ENCODE results near the gene LAYN. TPM values are rescaled to one million over a fixed set of nuclear protein-coding genes. Genes with fewer than 3 reads are reported as not detected.

The LAYN gene
- total and polyA plus RNA-seq, 2 donors, result 11.5 to 30.9 TPM

GRCh38 chr11:111514216-111515031, 26.1 kb upstream of the LAYN start, which contains the start of gene HOATZ:
TSS of gene HOATZ (plus strand) at chr11:111514778. CDS start at chr11:111514785, 7 bp downstream.
- 19% methylated on average over 39 of the region's 39 CpGs for WGBS
- Histone ChIP-seq H3K9me3 (ENCODE audit: control insufficient read depth in 2 of 2, insufficient read depth in 1 of 2, low read length in 1 of 2) (no peaks in the 10 kb centered on the region), H3K4me1 (ENCODE audit: control insufficient read depth in 2 of 2, insufficient read depth in 2 of 2, low read length in 2 of 2) (peaks cover 6 to 11% of the 10 kb centered on the region in 2 donors), H3K27ac (ENCODE audit: low read depth in 1 of 2, low read length in 1 of 2) (no peak within 1 kb of the TSS), H3K4me3 (ENCODE audit: low read length in 2 of 2) (peak within 1 kb of the TSS in 1 of 2 donors; percentile 33), H3K36me3 (ENCODE audit: control insufficient read depth in 2 of 2, insufficient read depth in 2 of 2, low read length in 1 of 2) (no peaks in the 10 kb centered on the region), H3K27me3 (ENCODE audit: control insufficient read depth in 2 of 2, insufficient read depth in 1 of 2, low read length in 1 of 2) (peaks cover 32 to 43% of the 10 kb centered on the region in 2 donors)
- peak in 7 of 9 donors; percentile 34 to 76 (median 53) for DNase-seq (ENCODE audit: low read depth in 6 of 9, low spot score in 9 of 9)

GRCh38 chr11:111515591-111515990, 24.9 kb upstream of the LAYN start:
- no peak for DNase-seq (ENCODE audit: low read depth in 6 of 9, low spot score in 9 of 9)
- peaks cover 6 to 11% of the 10 kb centered on the region in 2 donors for H3K4me1 ChIP-seq (ENCODE audit: control insufficient read depth in 2 of 2, insufficient read depth in 2 of 2, low read length in 2 of 2)
- no peaks in the 10 kb centered on the region for H3K9me3 ChIP-seq (ENCODE audit: control insufficient read depth in 2 of 2, insufficient read depth in 1 of 2, low read length in 1 of 2)
- no peaks in the 10 kb centered on the region for H3K36me3 ChIP-seq (ENCODE audit: control insufficient read depth in 2 of 2, insufficient read depth in 2 of 2, low read length in 1 of 2)
- 93% methylated on average over 2 of the region's 2 CpGs for WGBS
- H3K27ac ChIP-seq (ENCODE audit: low read depth in 1 of 2, low read length in 1 of 2), result no peak overlapping the region
- H3K4me3 ChIP-seq (ENCODE audit: low read length in 2 of 2), result no peak overlapping the region
- peaks cover 32 to 38% of the 10 kb centered on the region in 2 donors for H3K27me3 ChIP-seq (ENCODE audit: control insufficient read depth in 2 of 2, insufficient read depth in 1 of 2, low read length in 1 of 2)

- H3K27ac ChIP-seq (ENCODE audit: low read depth in 1 of 2, low read length in 1 of 2), result no peak overlapping the region
- no peak for DNase-seq (ENCODE audit: low read depth in 6 of 9, low spot score in 9 of 9)
- H3K9me3 ChIP-seq (ENCODE audit: control insufficient read depth in 2 of 2, insufficient read depth in 1 of 2, low read length in 1 of 2), result no peaks in the 10 kb centered on the region
- peaks cover 13 to 15% of the 10 kb centered on the region in 2 donors for H3K27me3 ChIP-seq (ENCODE audit: control insufficient read depth in 2 of 2, insufficient read depth in 1 of 2, low read length in 1 of 2)
- H3K36me3 ChIP-seq (ENCODE audit: control insufficient read depth in 2 of 2, insufficient read depth in 2 of 2, low read length in 1 of 2), result no peaks in the 10 kb centered on the region
- WGBS, result 98% methylated on average over 1 of the region's 1 CpG
- peaks cover 3 to 8% of the 10 kb centered on the region in 2 donors for H3K4me1 ChIP-seq (ENCODE audit: control insufficient read depth in 2 of 2, insufficient read depth in 2 of 2, low read length in 2 of 2)
- H3K4me3 ChIP-seq (ENCODE audit: low read length in 2 of 2), result no peak overlapping the region
Observed at GRCh38 chr11:111518668-111519067, 21.9 kb upstream of the LAYN start.

DNA sequence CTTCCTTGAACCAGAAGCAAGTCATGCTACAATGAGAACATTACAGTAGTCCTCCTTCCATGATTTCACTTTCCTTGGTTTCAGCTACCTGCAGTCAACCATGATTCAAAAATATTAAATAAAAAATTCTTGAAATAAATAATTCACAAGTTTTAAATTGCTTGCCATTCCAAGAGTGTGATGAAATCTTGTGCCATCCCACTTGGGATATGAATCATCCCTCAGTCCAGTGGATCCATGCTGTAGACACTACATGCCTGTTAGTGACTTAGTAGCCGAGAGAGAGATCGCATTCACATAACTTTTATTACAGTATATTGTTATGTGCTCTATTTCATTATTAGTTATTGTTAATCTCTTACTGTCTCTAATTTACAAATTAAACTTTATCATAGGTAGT, 20.0 kb upstream of the LAYN start:
- 97% methylated on average over 2 of the region's 2 CpGs for WGBS
- no peaks in the 10 kb centered on the region for H3K4me1 ChIP-seq (ENCODE audit: control insufficient read depth in 2 of 2, insufficient read depth in 2 of 2, low read length in 2 of 2)
- H3K36me3 ChIP-seq (ENCODE audit: control insufficient read depth in 2 of 2, insufficient read depth in 2 of 2, low read length in 1 of 2), result no peaks in the 10 kb centered on the region
- H3K27ac ChIP-seq (ENCODE audit: low read depth in 1 of 2, low read length in 1 of 2), result no peak overlapping the region
- DNase-seq (ENCODE audit: low read depth in 6 of 9, low spot score in 9 of 9), result no peak
- H3K4me3 ChIP-seq (ENCODE audit: low read length in 2 of 2), result no peak overlapping the region
- H3K9me3 ChIP-seq (ENCODE audit: control insufficient read depth in 2 of 2, insufficient read depth in 1 of 2, low read length in 1 of 2), result no peaks in the 10 kb centered on the region
- H3K27me3 ChIP-seq (ENCODE audit: control insufficient read depth in 2 of 2, insufficient read depth in 1 of 2, low read length in 1 of 2), result no peaks in the 10 kb centered on the region

DNA sequence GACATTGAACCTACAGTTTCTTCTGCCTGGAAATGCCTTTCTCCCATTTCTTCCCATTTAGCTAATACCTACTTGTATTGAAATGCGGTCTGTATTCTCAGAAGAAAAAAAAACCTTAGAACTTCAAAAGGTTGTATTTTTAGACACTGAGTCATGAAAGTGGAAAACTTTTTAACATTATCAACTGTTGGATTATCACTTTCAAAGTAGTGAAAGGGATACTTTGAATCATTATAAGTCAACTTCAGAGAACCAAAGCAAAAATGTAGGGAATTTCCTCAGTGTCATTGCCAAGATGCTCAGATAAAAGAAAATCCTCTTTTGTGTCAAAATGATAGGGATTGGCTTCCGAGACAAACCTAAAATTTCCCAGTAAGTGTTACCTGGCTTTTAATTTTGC, 19.4 kb upstream of the LAYN start:
- Histone ChIP-seq H3K4me3 (ENCODE audit: low read length in 2 of 2) (no peak overlapping the region), H3K27ac (ENCODE audit: low read depth in 1 of 2, low read length in 1 of 2) (no peak overlapping the region), H3K36me3 (ENCODE audit: control insufficient read depth in 2 of 2, insufficient read depth in 2 of 2, low read length in 1 of 2) (no peaks in the 10 kb centered on the region), H3K4me1 (ENCODE audit: control insufficient read depth in 2 of 2, insufficient read depth in 2 of 2, low read length in 2 of 2) (no peaks in the 10 kb centered on the region), H3K9me3 (ENCODE audit: control insufficient read depth in 2 of 2, insufficient read depth in 1 of 2, low read length in 1 of 2) (no peaks in the 10 kb centered on the region), H3K27me3 (ENCODE audit: control insufficient read depth in 2 of 2, insufficient read depth in 1 of 2, low read length in 1 of 2) (no peaks in the 10 kb centered on the region)
- 94% methylated on average over 2 of the region's 2 CpGs for WGBS
- DNase-seq (ENCODE audit: low read depth in 6 of 9, low spot score in 9 of 9), result no peak

DNA sequence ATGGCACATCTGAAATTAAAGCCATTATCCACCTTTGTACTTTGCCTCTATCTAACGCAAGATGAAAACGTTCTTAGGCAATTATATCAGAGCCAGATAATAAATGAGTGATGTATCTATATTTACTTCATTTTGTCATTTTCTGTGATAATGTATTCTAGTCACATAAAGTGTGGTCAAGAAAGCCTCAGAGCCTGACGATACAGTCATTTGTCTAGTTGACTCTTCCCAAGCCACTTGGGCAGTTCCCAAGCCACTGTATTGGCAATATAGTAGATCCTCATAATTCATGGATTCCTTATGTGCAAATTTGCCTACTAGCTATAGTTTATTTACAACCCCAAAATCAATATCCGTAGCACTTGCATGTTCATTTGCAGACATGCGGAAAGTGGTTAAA, 18.1 kb upstream of the LAYN start:
- DNase-seq (ENCODE audit: low read depth in 6 of 9, low spot score in 9 of 9), result no peak
- H3K27ac ChIP-seq (ENCODE audit: low read depth in 1 of 2, low read length in 1 of 2), result no peak overlapping the region
- no peaks in the 10 kb centered on the region for H3K27me3 ChIP-seq (ENCODE audit: control insufficient read depth in 2 of 2, insufficient read depth in 1 of 2, low read length in 1 of 2)
- 98% methylated on average over 5 of the region's 5 CpGs for WGBS
- no peaks in the 10 kb centered on the region for H3K9me3 ChIP-seq (ENCODE audit: control insufficient read depth in 2 of 2, insufficient read depth in 1 of 2, low read length in 1 of 2)
- H3K36me3 ChIP-seq (ENCODE audit: control insufficient read depth in 2 of 2, insufficient read depth in 2 of 2, low read length in 1 of 2), result no peaks in the 10 kb centered on the region
- H3K4me3 ChIP-seq (ENCODE audit: low read length in 2 of 2), result no peak overlapping the region
- H3K4me1 ChIP-seq (ENCODE audit: control insufficient read depth in 2 of 2, insufficient read depth in 2 of 2, low read length in 2 of 2), result no peaks in the 10 kb centered on the region

- no peaks in the 10 kb centered on the region for H3K9me3 ChIP-seq (ENCODE audit: control insufficient read depth in 2 of 2, insufficient read depth in 1 of 2, low read length in 1 of 2)
- H3K27me3 ChIP-seq (ENCODE audit: control insufficient read depth in 2 of 2, insufficient read depth in 1 of 2, low read length in 1 of 2), result no peaks in the 10 kb centered on the region
- DNase-seq (ENCODE audit: low read depth in 6 of 9, low spot score in 9 of 9), result no peak
- peaks cover 0 to 4% of the 10 kb centered on the region in 2 donors for H3K4me1 ChIP-seq (ENCODE audit: control insufficient read depth in 2 of 2, insufficient read depth in 2 of 2, low read length in 2 of 2)
- no peak overlapping the region for H3K4me3 ChIP-seq (ENCODE audit: low read length in 2 of 2)
- no peak overlapping the region for H3K27ac ChIP-seq (ENCODE audit: low read depth in 1 of 2, low read length in 1 of 2)
- WGBS, result 98% methylated on average over 2 of the region's 2 CpGs
- H3K36me3 ChIP-seq (ENCODE audit: control insufficient read depth in 2 of 2, insufficient read depth in 2 of 2, low read length in 1 of 2), result no peaks in the 10 kb centered on the region
Observed at GRCh38 chr11:111523343-111523742, 17.2 kb upstream of the LAYN start.

DNA sequence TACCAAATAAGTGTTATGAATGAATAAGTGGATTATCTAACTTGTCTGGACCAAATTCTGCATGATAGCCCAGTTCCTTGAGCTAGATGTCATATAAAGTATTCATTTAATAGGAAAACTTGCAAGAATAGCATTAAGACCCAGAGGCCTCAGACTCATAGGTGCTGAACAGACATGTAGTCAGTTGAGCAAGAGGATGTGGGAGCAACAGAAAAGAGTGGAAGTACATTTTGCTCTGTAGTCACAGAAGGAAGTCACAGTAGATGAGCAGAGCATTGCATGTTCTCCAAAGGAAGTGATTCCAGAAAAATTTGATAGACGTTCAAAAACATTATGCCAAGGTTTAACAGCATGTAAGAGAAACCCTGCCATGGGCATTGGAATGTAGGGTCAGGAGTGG, 16.5 kb upstream of the LAYN start:
- Histone ChIP-seq H3K27ac (ENCODE audit: low read depth in 1 of 2, low read length in 1 of 2) (no peak overlapping the region), H3K9me3 (ENCODE audit: control insufficient read depth in 2 of 2, insufficient read depth in 1 of 2, low read length in 1 of 2) (no peaks in the 10 kb centered on the region), H3K4me1 (ENCODE audit: control insufficient read depth in 2 of 2, insufficient read depth in 2 of 2, low read length in 2 of 2) (peaks cover 0 to 7% of the 10 kb centered on the region in 2 donors), H3K4me3 (ENCODE audit: low read length in 2 of 2) (no peak overlapping the region), H3K36me3 (ENCODE audit: control insufficient read depth in 2 of 2, insufficient read depth in 2 of 2, low read length in 1 of 2) (no peaks in the 10 kb centered on the region), H3K27me3 (ENCODE audit: control insufficient read depth in 2 of 2, insufficient read depth in 1 of 2, low read length in 1 of 2) (no peaks in the 10 kb centered on the region)
- WGBS, result 87% methylated on average over 1 of the region's 1 CpG
- DNase-seq (ENCODE audit: low read depth in 6 of 9, low spot score in 9 of 9), result no peak

DNA sequence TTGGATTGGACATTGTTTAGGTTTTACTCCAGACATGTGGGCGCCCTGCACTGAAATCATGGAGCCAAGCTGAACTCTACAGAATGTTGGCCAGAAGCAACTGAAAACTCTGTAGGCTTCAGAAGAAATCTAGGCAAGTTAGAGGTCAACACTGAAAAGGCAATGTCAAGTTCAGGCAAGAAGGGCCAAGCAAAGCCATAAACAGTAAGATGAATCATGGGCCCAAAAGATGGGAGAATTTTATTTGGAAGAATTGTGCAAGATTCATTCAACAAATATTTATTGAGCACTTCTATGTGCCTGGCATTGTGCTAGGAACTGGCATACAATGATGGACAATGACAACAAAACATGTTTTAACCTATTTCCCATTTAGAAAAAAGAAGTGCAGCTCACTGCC, 15.1 kb upstream of the LAYN start:
- peaks cover 0 to 7% of the 10 kb centered on the region in 2 donors for H3K4me1 ChIP-seq (ENCODE audit: control insufficient read depth in 2 of 2, insufficient read depth in 2 of 2, low read length in 2 of 2)
- no peaks in the 10 kb centered on the region for H3K27me3 ChIP-seq (ENCODE audit: control insufficient read depth in 2 of 2, insufficient read depth in 1 of 2, low read length in 1 of 2)
- H3K4me3 ChIP-seq (ENCODE audit: low read length in 2 of 2), result no peak overlapping the region
- no peaks in the 10 kb centered on the region for H3K36me3 ChIP-seq (ENCODE audit: control insufficient read depth in 2 of 2, insufficient read depth in 2 of 2, low read length in 1 of 2)
- DNase-seq (ENCODE audit: low read depth in 6 of 9, low spot score in 9 of 9), result no peak
- no peak overlapping the region for H3K27ac ChIP-seq (ENCODE audit: low read depth in 1 of 2, low read length in 1 of 2)
- H3K9me3 ChIP-seq (ENCODE audit: control insufficient read depth in 2 of 2, insufficient read depth in 1 of 2, low read length in 1 of 2), result no peaks in the 10 kb centered on the region
- 100% methylated on average over 1 of the region's 1 CpG for WGBS

All from thymus (tissue), 11 donors.